Body of pancreas (tissue), 4 donors: Measurements from ENCODE around the gene MTF1.

Experiments
- CTCF ChIP-seq, 7 experiments: fragments of 450-650 bp in 4 of 7; fragments of 200-600 bp in 3 of 7; sonication (generic) in 3 of 7; IDR thresholded peaks; one replicate each; pipeline ENCODE4 v1.5.1; 2016 to 2019; ENCODE audit warnings: antibody characterized with exemption in 7 of 7
- POLR2A ChIP-seq, 3 donors: fragments of 450-650 bp; IDR thresholded peaks; one replicate each; pipeline ENCODE4 v1.6.1; 2016; ENCODE audit warnings: antibody characterized with exemption in 3 of 3, mild to moderate bottlenecking in 2 of 3

DNA sequence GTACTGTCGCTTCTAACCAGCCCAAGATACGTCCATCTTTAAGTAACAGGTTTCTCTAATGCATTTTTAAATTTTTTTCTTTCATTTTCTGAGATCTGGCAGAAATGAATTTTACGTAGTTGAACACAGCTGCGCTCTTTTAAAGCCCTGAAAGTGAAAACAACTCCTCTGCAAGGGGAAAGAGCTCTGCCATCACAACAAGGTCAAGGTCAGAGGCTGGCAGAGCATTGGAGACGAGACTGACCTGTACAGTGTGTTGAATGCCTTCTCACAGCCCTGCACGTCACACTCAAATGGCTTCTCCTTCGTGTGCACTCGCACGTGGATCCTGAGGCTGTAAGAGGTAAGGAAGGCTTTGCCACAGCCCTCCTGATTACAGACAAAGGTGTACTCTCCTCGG, 19.7 kb downstream of the MTF1 start:
- TF ChIP-seq CTCF (IDR thresholded peaks at IDR 0.05), result no peak
- TF ChIP-seq POLR2A (IDR thresholded peaks at IDR 0.05), result no peak
